ENCODE measurements around the gene VMP1.
"Not testable (repeated sequence)": the region's sequence is repeated elsewhere in the genome, so short reads cannot be mapped to it uniquely, and the experiment has no call there.

VMP1 gene

DNA sequence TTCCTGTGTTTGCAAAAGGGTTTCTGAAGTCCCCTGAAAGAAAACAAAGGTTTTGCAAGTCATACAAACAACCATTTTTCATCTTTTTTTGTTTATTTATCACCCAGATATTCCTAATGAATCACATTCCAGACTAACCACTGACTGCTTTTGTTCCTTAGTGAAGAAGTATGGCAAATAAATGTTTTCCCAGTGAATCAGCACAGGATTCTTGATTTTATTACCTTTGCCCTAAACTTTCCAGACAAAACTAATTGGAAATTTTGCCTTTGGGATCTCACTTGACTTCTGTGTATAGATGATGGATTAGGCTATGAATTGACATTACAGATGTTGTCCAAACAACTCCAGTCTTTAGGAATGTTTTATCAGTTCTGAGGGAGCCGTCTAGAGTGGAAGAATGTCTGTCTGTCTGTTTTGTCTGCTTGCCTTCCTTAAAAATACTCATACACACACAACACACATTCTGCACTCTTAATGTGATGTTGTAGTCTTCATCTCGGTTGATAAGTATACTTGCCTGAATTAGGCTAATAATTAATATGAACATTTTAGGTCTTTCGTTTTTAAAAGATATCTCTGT lies 48.9 kb downstream of the VMP1 start:
- DNase-seq = no peak

DNA sequence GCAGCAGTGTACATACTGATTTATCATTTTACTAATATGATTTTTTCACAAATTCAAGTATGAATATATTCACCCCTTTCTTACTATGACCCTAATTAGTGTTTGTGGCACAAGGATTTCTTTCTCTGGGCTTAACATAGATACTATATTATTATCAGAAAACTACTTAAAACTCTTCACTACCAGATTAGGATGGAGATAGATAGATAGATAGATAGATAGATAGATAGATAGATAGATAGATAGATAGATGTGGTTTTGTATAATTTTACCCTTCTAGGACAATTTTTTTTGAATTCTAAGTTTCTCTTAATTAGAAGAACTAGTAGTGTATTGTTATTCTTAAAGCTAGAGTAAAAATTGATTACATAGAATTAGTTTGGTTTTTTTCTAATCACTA lies 49.6 kb downstream of the VMP1 start:
- DNase-seq = no peak

DNA sequence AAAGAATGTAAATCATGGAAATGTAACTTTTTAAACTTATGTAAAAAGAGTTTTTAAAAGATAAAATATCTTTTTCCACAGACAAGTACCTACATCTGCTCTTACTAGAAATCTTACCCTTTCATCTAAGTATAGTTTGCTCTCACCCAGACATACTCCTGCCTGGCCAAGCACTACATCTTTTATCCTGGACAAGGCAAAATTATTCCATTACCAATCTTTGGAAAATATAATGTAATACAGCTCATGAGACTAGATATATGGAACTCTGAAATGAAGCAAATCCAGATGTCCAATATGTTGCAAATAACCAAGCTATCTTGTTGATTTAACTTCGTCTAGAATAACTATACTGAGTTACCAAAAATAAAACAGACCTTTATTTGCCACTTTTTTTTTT lies 50.0 kb downstream of the VMP1 start:
- no peak for DNase-seq

DNA sequence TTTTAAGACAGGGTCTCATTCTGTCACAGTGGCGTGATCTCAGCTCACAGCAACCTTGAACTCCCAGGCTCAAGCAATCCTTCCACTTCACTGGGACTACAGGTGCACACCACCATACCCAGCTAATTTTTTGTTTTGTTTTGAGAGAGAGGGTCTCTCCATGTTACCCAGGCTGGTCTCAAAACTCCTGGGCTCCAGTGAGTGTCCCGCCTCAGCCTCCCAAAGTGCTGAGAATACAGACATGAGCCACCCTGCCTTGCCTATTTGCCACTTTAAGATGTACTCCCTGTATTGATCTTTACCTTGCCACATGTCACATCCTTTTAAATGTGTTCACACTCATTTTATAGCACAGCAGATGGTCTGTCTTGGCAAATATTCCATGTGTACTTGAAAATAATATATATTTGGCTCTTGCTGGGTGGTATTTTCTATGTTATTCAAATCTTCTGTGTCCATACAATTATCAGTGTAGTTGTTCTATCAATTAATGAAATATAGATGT lies 50.5 kb downstream of the VMP1 start:
- DNase-seq = no peak

DNA sequence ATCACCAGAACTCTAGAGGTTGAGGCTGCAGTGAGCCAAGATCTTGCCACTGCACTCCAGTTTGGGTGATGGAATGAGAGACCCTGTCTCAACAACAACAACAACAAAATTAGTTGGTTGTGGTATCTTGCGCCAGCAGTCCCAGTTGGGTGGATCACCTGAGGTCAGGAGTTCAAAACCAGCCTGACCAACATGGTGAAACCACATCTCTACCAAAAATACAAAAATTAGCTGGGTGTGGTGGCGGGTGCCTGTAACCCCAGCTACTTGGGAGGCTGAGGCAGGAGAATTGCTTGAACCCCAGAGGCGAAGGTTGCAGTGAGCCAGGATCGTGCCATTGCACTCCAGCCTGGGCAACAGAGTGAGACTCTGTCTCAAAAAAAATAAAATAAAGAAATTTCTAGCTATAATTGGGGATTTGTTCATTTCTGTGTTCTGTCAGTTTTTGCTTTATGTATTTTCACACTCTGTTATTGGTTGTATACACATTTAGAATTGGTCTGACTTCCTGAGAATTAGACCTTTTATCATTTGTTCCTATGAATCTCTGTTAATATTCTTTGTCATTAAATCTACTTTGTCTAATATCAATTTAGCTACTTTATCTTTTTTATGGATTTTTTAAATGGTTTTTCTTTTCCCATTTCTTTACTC lies 51.7 kb downstream of the VMP1 start:
- not testable (repeated sequence) for DNase-seq

DNA sequence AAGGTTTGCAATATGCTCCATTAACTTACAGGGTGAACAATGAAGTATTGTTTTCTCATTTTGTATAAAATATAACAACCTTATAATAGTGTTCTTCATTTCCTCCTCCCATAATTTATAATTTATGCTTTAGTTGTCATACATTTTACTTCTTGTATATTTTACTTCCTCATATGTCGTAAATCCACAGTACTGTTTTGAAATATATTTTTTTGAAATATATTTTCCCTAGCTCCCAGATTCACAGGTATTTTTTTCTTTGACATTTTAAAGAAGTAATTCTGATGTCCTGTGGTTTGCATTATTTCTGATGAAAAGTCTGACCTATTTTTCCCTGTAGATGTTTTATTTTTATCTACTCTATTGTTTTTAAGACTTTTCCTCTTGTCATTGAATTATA lies 52.7 kb downstream of the VMP1 start:
- no peak for DNase-seq

DNA sequence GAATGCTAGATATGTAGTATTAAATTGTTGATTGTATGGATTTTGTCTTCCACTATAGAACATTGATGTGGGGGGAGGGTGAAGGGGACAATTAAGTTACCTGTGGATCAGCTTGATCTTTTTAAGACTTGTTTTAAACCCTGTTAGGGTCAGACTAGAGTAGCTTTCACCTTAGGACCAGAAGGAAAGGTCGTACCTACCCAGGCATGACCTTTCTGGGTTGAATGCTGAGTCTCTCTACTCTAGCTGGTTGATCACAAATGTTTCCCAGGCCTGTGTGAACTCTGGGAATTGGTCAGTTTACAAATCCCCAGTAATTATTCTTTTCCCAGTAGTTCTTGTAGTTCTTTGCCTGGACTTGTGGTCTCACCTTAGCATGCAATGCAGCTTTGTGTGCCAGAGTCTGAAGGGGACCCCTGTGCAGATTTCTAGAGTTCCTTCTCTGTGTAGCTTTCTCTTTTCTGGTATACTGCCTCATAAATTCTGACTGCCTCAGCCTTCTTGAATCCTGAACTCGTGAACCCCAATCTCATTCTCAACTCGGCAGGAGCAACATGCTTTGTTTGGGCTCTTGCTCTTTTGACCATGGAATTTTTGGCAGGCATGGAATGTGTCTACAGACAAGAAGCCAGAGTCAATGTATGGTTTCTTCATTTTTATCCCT lies 54.1 kb downstream of the VMP1 start:
- DNase-seq = no peak

DNA sequence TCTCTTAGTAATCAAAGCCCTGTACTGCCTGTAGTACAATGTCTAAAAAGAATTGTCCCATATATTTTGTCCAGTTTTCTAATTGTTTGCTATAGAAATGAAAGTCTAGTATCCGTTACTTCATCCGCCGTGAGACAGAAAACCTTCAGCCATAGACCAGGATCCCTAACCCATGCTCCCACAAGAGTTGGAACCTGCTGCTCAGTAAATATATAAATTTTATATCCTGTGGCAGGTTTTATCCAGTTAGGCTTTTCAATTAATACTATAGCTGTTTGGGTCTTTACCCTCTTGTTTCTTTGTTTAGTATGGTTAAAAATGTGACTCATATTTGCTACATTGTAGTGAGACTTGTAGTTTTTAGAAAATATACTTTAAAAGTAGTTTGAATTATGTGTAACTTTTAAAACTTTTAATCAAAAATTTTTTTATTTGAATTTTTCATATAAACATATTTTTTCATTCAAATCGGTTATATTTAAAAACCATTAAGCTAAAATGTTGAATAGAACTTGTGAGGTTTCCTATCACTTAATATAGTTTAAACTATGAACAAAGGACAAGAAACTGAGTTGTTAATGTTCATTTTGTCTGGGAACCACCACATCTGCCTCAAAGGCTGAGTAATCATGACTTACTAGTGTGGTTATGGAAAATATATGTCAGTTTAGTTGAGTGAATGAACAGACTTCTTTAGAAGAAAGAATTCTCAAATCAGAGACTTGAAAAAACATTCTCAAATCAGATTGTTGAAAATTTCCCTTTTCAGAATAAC lies 54.8 kb downstream of the VMP1 start:
- no peak for DNase-seq

DNA sequence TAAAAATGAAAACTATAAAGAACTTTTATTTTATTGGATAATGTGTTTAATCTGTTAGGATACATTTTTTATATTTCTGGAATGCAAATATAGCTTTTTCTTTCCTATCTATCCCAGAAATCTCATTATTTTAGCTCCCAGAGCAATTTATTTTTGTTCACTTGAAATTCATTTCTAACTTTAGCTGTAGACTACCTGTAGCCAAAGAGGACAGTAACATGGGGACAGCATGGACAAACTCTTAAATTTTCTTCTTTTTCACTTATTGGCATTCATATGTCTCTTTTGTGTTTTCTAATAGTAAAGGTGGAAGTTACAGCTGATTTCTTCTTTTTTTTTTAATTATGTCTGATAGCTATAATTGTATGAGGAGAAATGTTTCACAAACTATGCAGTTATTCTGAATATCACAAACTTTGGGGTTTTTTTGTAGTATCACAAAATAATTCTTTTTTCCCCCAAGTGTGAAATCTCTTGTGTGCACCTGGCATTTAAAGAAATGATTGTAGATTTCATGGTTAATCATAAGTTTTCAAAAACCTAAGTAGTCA lies 55.4 kb downstream of the VMP1 start:
- no peak for DNase-seq

DNA sequence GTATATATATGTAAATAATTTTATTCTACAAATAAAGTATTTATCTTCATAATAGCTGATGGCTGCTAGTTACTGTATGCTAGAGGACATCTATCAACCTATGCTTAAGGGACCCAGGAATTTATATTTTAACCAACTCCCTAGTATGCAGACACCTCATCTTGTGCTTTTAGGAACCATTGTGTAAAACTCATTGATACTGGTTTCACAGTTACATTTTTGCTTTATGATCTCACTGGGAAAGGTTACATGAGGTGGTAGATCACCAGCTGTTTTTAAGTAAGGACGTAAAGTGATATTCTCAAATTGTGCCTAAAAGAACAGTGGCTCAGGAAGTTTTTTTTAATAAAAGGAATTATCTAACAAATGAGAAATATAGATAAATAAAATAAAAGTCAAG lies 56.4 kb downstream of the VMP1 start:
- DNase-seq = no peak

DNA sequence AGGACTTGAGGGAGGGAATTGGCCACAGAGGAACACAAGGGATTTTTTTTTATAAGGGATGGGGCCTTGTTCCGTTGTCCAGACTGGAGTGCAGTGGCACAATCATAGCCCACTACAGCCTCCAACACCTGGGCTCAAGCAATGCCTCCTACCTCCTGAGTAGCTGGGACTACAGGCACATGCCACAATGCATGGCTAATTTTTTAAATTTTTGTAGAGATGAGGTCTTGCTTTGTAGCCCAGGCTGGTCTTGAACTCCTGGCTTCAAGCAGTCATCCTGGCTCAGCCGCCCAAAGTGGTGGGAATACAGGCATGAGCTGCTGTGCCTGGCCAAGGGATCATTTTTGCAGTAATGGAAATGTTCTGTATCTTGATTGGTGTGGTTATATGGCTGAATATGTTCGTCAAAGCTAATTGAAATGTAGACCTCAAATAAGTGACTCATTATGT lies 56.9 kb downstream of the VMP1 start:
- no peak for DNase-seq

DNA sequence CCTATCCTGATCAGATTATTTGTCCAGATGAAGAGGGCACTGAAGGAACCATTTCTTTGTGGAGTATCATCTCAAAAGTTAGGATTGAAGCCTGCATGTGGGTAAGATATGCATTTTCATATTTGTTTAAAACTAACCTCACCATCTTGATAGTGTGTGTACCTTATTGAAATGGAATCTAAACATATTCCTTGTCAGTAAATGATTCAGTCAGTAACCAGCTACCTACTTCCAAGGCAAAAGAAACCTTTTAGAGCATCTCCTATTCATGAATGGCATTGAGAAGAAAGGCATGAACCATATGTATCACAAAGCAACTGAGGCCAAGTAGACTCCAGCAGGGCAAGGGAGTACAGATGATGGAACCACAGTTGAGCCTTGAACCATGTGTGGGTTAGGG lies 57.6 kb downstream of the VMP1 start:
- no peak for DNase-seq

DNA sequence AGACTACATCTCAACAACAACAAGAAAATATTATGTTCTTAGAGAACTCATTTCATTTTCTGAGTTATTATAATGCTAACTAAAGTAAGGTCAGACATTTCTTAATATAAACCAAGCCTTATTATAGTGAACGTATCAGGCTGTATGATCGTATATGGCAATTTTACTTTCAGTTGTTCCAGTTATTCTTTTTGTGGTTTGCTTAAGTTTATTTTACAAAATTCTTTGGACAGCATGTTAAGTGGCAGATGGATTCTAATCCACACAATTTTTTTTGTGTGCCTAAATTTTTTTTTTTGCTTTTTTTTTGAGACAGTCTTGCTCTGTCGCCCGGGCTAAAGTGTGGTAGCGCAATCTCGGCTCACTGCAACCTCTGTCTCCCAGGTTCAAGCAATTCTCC lies 59.0 kb downstream of the VMP1 start:
- DNase-seq = no peak

DNA sequence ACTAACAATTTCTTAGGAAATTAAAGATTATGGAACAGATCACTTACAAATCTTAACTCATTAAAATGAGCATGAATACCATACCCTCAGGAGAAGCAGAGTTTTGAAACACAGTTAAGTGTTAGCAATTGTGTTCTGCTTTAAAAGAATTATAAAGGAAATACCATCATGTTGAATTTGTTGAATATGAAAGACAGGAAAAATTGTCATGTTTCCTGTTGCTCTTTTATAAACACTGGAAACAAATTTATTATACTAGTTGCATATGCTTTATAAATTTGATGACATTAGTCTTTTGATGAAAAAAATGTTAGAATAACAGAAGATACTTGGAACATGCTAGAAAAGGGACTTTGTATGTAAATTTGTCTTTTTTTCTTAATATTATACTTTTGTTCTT lies 59.7 kb downstream of the VMP1 start:
- DNase-seq = no peak

DNA sequence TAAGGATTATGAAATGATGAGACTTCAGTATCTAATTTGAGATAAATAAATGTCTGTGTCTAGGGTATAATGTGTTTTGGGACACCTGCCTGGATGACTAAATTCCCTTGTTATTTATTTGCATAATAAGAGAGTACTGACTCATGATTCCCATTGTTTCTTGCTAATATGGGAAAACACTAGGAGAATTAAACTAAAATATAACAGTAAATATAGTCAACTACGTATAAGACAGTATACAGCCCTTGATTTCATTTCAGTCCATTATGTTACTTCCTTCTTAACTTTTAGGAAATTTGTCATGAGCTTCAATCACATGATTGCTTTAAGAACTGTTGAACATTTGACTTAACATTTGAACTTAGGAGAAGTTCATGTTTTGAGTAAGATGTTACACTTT lies 62.4 kb downstream of the VMP1 start:
- no peak for DNase-seq

DNA sequence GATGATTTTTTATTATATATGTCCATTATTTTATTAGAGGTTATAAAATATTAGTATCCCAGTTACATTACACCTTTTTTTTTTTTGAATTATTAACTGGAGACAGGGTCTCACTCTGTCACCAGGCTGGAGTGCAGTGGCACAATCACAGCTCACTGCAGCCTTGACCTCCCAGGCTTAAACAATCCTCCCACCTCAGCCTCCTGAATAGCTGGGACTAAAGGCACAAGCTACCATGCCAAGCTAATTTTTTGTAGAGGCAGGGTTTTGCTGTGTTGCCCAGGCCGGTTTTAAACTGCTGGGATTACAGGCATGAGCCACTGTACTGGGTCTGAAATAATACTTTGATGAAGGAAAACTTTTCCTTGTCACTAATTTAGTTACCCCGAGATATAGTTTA lies 63.6 kb downstream of the VMP1 start:
- no peak for DNase-seq

DNA sequence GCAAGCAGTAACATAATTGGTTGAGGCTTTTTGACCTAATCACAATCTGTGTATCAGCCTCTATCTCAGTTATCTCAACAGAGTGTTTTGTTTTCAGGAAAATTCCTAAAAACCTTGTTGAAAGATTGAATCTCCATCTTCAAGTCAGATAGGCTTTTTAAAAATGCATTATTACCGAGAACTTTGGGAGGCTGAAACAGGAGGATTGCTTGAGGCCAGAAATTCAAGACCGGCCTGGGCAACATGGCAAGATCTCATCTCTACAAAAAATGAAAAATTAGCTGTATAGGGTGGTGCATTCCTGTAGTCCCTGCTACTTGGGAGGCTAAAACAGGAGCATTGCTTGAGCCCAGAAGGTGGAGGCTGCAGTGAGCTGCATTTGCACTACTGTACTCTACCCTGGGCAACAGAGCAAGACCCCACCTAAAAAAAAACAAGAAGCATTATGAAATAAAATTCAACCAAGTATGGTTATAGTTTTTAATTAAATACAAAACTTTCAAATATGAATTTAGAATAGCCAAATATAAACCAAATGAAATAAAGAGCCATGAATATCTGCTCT lies 68.4 kb downstream of the VMP1 start:
- DNase-seq = no peak

DNA sequence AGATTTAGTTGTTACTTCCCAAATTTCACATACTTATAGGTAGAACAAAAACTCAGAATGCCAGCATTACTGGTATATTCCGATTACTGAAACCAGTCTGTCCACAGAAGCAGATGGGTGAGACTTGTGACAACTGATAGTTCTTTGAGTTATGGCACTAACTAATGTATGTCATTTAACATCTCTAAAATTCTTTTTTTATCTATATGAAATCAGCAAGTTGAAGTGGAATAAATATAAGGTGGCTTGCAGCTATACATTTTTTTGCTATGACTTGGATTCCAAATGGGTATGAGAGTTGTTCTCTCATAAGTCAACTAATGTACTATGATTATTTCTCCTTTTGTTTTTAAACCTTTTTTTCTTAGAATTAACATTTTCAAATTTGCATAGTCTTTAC lies 69.1 kb downstream of the VMP1 start:
- DNase-seq = no peak

DNA sequence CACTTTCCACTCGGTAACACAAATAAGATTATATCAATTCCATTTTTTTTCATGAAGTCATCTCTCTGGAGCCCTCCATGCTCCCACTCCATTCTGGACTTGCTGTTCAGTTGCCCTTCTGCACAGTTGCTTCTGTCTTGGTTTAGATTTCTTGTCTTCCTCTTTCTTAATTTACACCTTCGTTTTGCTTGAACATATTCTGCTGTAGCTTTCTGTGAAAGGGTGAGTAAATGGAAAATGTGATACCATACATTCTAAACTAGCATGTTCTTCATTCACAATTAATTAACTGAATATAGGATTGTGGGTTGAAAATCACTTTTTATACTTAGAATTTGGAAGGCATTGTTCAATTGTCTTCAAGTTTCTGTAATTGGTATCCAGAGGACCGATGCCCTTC lies 69.6 kb downstream of the VMP1 start:
- DNase-seq = no peak

DNA sequence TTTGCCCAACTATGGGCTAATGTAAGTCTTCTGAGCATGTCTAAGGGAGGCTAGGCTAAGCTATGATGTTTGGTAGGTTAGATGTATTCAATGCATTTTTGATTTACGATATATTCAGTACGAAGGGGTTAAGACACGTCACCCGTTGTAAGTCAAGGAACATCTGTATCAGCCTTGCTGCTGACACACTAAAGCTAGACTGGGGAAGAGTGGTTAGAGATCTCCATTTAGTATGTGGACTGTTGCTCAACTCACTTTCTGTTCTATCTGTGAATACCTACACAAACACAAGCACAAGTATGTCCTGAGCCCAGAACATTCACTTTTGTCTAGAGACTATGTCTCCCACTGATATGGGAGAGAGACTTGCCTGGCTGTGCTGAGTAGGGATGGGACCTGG lies 71.5 kb downstream of the VMP1 start:
- DNase-seq = no peak

DNA sequence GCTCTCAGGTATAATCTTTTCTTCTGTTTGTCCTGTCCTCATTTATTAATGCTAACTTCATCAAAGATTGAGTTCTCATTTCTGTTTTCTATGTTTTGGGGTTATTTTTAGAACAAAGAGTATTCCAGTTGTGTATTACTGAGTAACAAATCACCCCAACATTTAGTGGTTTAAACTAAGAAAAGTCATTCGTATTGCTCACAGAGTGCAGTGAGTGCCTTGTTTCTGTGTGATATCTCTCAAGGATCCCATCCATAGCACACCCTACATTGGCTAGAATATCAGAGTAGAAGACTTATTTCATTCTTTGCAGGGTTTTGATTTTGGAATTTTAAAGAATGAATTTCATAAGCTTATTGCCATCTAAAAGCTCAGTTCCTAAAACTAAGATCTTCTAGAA lies 72.1 kb downstream of the VMP1 start:
- no peak for DNase-seq

DNA sequence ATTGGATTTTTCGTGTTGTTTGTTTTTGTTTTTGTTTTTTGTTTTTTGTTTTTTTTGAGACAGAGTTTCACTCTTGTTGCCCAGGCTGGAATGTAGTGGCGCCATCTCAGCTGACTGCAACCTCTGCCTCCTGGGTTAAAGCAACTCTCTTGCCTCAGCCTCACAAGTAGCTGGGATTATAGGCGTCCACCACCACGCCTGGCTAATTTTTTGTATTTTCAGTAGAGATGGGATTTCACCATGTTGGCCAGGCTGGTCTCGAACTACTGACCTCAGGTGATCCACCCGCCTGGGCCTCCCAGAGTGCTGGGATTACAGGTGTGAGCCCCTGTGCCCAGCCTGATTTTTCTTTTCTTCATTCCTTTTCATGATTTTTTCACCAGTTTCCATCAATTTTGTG lies 73.1 kb downstream of the VMP1 start:
- not testable (repeated sequence) for DNase-seq

All from CD4-positive, alpha-beta T cell treated with Interleukin-10 for 1 hour (primary cell).